ENCODE data around the gene AGAP3.

The AGAP3 gene

GRCh38 chr7:151135525-151135845 lies 49.2 kb downstream of the AGAP3 start:
- no peak for DNase-seq (ENCODE audit: low read depth in 3 of 3)

- no peak for DNase-seq (ENCODE audit: low read depth in 3 of 3)
Observed at GRCh38 chr7:151135866-151136843, 49.9 kb downstream of the AGAP3 start.

DNA sequence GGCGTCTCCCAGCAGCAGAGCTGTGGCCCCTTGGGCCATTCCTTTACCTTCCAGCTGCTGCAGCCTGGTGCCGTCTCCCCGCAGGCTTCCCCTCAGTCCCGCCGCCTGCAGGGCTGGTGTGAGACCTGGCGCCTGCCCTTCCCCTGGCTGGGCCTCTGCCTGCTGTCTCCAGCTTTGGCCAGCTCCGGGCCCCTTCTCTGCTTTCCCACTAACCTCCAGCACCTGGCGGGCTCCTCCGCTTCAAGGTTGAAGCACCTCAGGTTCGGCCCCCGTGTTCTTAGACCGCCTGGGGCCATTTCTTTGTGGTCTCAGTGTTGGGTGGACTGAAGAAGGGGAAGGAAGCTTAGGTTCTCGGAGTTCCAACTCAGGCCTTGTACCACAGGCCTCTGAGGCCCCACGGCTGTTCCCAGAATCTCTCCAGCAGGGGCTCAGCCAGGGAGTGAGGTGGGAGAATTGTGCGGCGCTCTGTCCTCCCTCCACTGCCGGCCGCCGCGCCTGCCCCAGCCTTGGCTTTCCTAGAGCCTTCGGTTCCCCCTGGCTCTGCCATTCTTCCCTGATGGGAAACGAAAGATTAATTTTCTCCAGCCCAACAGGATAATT lies 50.9 kb downstream of the AGAP3 start:
- no peak for DNase-seq (ENCODE audit: low read depth in 3 of 3)

DNA sequence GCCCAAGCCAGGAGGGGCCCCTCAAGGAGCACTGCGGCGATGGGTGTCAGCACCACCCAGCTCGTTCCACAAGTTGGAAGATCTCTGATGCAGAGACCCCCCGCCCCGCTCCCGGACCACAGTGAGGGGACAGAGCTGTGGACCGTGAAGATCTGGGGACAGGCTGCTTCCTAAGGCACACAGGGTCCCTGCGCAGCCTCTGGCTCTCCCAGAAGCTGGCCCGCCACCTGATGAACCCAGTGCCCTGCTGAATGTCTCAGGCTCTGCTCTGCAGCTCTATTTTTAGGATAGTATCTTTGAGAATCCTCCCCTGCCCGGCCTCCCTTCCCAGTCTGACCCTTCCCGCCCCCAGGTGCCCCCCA lies 51.5 kb downstream of the AGAP3 start:
- no peak for DNase-seq (ENCODE audit: low read depth in 3 of 3)

- DNase-seq (ENCODE audit: low read depth in 3 of 3), result no peak
Observed at GRCh38 chr7:151138153-151138851, 52.0 kb downstream of the AGAP3 start.

DNA sequence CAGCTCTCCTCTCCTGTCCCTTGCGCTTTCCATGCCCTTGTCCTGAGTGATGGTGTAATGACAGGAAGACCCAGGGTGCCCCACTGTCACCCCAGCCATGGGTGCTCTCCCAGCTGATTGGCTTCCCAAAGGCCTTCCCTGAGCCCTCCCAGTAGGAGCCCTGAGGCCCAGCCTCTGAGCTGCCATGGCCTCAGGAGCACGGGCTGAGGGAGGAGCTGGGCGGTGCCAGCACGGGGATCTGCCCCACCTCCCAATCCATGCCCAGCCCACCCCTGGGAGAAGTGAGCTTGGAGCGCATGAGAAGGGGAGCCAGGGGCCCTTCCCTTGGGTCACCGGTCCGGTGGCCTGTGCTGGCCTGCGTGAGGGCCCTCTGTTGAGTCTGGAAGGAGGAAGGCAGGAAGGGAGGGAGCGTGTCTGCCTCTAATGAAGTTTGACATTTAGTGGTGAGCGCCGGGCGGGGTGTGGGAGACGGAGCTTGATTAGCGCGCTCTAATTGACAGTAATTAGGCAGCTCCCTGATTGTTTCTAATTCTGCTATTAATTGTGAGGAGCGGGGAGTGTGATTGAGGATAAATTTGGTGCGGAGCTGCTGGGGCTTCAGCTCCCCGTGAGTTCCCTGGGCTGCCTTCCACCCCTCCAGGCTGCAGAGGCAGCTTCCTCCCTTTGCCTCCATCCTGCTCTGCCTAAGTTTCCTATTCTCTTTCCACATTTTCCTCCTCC lies 53.0 kb downstream of the AGAP3 start:
- DNase-seq (ENCODE audit: low read depth in 3 of 3), result no peak

DNA sequence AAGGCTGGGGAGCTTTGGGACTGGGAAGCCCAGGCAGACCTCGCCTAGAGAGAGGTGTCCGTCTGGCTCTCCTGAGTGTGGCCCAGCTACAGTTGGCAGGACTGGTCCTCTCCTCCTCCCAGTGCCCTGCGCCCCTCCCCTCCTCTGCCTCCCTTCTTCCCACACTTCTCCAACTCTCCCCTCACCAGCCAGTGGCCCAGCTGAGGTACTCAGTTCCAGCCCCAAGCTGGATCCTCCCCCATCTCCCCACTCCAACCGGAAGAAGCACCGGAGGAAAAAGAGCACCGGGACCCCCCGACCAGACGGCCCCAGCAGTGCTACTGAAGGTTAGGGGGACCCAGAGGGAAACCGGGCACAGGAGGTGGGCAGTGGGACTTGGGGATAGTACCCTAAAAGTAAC lies 53.5 kb downstream of the AGAP3 start:
- DNase-seq (ENCODE audit: low read depth in 3 of 3), result no peak

GRCh38 chr7:151140826-151141225 lies 54.6 kb downstream of the AGAP3 start:
- DNase-seq (ENCODE audit: low read depth in 3 of 3), result no peak

GRCh38 chr7:151141311-151141854 lies 55.1 kb downstream of the AGAP3 start:
- DNase-seq (ENCODE audit: low read depth in 3 of 3), result no peak

DNA sequence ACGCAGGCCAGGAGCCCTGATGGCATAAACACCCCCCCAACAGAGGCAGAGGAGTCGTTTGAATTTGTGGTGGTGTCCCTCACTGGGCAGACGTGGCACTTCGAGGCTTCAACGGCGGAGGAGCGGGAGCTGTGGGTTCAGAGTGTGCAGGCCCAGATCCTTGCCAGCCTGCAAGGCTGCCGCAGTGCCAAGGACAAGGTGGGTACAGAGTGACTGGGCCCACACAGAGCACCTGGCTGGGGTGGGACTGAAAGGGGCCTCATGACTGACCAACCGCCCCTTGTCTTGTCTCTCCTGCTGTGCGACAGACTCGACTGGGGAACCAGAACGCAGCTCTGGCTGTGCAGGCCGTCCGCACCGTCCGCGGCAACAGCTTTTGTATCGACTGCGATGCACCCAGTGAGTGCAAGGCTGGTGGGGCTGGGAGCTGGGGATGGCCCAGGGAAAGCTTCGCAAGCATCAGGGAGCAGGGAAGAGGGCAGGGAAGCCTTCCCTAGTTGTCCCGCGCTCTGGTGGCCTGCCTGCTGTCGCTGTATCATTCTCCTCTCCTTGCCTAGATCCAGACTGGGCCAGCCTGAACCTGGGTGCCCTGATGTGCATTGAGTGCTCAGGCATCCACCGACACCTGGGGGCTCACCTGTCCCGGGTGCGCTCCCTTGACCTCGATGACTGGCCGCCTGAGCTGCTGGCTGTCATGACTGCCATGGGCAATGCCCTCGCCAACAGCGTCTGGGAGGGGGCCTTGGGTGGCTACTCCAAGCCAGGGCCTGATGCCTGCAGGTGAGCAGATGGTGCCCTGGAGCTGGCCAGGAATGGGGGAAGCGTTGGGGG lies 55.8 kb downstream of the AGAP3 start:
- no peak for DNase-seq (ENCODE audit: low read depth in 3 of 3)

- DNase-seq (ENCODE audit: low read depth in 3 of 3), result no peak
Observed at GRCh38 chr7:151142686-151143040, 56.4 kb downstream of the AGAP3 start.

GRCh38 chr7:151143261-151144015 lies 57.2 kb downstream of the AGAP3 start:
- DNase-seq (ENCODE audit: low read depth in 3 of 3), result no peak

GRCh38 chr7:151144387-151144786 lies 58.1 kb downstream of the AGAP3 start:
- DNase-seq (ENCODE audit: low read depth in 3 of 3), result no peak

GRCh38 chr7:151146761-151147160 lies 60.5 kb downstream of the AGAP3 start:
- DNase-seq (ENCODE audit: low read depth in 3 of 3), result no peak

DNA sequence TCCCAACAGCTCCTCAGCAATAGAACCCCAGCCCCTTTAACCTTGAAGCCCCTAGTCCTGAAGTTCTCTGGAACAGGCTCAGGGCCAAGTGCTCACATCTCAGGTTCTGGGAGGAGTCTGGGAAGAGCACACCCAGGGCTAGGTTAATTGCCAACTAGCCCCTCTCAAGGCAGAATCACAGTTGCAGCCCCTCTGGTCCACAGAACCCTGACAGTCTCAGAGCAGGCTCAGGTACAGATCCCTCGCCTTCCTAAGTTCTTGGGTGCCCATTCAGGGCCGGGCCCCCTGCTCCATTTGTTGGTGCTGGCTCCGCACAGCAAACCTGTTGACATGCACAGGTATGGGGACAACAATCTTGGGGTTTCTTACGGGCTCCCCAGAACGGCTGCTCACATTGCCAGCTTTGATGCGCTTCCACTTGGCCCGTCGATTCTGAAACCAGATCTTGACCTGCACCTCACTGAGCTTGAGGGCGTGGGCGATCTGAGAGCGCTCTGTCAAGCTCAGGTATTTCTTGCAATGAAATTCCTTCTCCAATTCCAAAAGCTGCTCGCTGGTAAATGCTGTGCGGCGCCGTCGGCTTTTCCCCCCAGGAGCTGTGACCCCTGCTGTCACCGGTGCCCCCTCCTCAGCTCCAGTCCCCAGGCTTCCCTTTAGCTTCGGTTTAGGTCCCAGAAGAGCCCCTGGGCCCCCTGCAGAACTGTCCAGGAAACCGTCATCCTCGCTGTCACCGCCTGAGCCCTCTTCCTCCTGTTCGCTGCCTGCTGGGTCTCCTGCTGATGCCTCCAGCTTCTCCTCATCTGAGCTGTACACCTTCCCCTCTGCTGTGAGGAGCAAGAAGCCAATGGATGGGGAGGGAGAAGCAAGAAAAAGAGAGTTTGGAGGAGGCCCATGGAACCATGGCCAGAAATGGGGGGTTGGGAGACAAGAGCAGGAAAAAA lies 62.3 kb downstream of the AGAP3 start:
- DNase-seq (ENCODE audit: low read depth in 3 of 3), result no peak

- no peak for DNase-seq (ENCODE audit: low read depth in 3 of 3)
Observed at GRCh38 chr7:151150388-151150787, 64.1 kb downstream of the AGAP3 start.

DNA sequence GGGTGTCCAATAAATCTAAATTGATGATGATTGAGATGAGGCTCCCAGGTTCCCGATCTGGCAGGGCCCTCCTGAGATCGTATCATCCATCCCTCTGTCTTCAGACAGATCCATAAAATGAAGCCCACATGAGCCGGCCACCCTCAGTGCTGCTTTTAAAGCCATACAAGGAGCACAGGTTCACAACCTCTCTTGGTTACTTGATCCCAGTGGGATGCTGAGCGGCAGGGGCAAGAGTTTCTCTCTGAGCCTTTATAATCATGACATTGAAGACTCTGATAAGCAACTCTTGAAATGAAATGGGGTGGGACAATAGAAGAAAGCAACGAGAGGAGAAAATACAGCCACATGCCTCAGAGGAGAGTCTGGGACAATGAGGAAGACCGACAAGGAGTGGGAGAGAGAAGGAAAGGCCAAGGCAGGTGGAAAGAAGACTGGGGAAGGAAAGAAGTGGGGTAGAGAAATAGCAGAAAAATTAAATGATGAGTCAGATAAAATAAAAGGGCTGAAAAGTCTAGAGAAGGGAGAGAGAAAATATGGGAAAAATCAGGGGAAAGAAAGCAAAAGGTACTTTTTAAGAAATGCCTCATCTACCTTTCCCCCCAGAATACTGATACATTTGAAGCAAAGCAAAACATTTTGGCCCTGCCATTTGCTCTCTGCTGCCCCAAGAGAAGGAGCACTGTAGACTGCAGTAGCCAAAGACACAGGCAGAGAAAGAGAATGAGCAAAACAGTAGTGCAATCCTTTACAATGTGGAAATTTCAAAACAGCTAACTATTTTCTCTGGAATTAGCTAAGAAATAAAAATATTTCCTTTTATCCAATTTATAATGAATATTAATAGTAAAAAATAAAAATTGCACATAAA lies 66.6 kb downstream of the AGAP3 start:
- no peak for DNase-seq (ENCODE audit: low read depth in 3 of 3)

- no peak for DNase-seq (ENCODE audit: low read depth in 3 of 3)
Observed at GRCh38 chr7:151157645-151158329, 71.5 kb downstream of the AGAP3 start.

All from stimulated activated CD4-positive, alpha-beta T cell treated with anti-CD3 and anti-CD28 coated beads, TNF-alpha, amount 100 ng/mL, for 24 hours (primary cell).